GM12878 (cell line): ENCODE measurements around the gene PDK1. TPM values are rescaled to one million over a fixed set of nuclear protein-coding genes. Genes with fewer than 3 reads are reported as not detected.
A peak's percentile ranks its signal among the peaks of the same experiment; 100 is the strongest.

Source experiments
- ATAC-seq: fragments of 200-7000 bp; cut with Tn5 transposase; 3 replicates; pipeline ENCODE4 v1.9.1; 2020; ENCODE audit warnings: mild to moderate bottlenecking, moderate library complexity
- BruUV-seq: library from RNA; stranded (reverse); fragments of 400-500 nt; replicated peaks from 2 replicates; lab custom pipeline; 2021; lab: Mats Ljungman, UMichigan
- CTCF ChIA-PET: fragments of 300-600 bp; sonication (Branson Sonifier 250); formaldehyde crosslinking; extraction: SDS; loops from one replicate; lab custom pipeline; 2021; ENCODE audit warnings: inconsistent platforms; lab: Yijun Ruan, JAX
- POLR2A ChIA-PET: fragments of 350-600 bp; formaldehyde crosslinking; extraction: SDS; loops from one replicate; lab custom pipeline; 2021; ENCODE audit warnings: inconsistent platforms; lab: Charles Lee
- RAD21 ChIA-PET: fragments of 300-600 bp; sonication (Branson Sonifier 250); formaldehyde crosslinking; loops from one replicate; lab custom pipeline; 2023; ENCODE audit warnings: antibody characterized with exemption; ENCODE audit not compliant: unreplicated experiment; lab: Charles Lee
- SMC1A ChIA-PET: fragments of 300-600 bp; sonication (Branson Sonifier 250); formaldehyde crosslinking; loops from one replicate; lab custom pipeline; 2023; ENCODE audit not compliant: unreplicated experiment, uncharacterized antibody; lab: Charles Lee
- DNase-seq: peaks from one replicate; pipeline ENCODE4 v3.0.0-alpha.2; 2011; ENCODE audit warnings: low read depth, low spot score
- FAIRE-seq: peaks from 3 replicates; lab custom pipeline; 2011; peaks lifted over from hg19 to GRCh38; lab: Jason Lieb, UNC
- H2AFZ ChIP-seq: 2 replicates; pipeline ENCODE4 v1.6.0; 2011; ENCODE audit warnings: low read depth, low read length, control low read depth; ENCODE audit not compliant: control insufficient read depth
- H3K27ac ChIP-seq: 2 replicates; pipeline ENCODE4 v1.5.1; 2011; ENCODE audit warnings: control low read depth; ENCODE audit not compliant: control insufficient read depth, insufficient read depth
- H3K27me3 ChIP-seq, 2 experiments: replicated peaks in 1 of 2; 2 replicates each; pipeline versions ENCODE4 v1.6.0 to v1.6.1; 2011; ENCODE audit warnings: low read length in 1 of 2; ENCODE audit not compliant: control insufficient read depth in 2 of 2, insufficient read depth in 2 of 2
- H3K36me3 ChIP-seq, 2 experiments: 2 replicates each; pipeline ENCODE4 v1.5.1; 2011; ENCODE audit warnings: low read length in 1 of 2; ENCODE audit not compliant: control insufficient read depth in 2 of 2, insufficient read depth in 2 of 2
- H3K4me1 ChIP-seq: 2 replicates; pipeline ENCODE4 v1.6.1; 2011; ENCODE audit warnings: mild to moderate bottlenecking, low read length, moderate library complexity, mixed read lengths; ENCODE audit not compliant: control insufficient read depth, insufficient read depth
- H3K4me2 ChIP-seq: 2 replicates; pipeline ENCODE4 v1.6.0; 2011; ENCODE audit warnings: control low read depth; ENCODE audit not compliant: control insufficient read depth, insufficient read depth
- H3K4me3 ChIP-seq: fragments of 200-600 bp; sonication (generic); 2 replicates; pipeline ENCODE4 v1.5.1; 2016
- H3K79me2 ChIP-seq: 2 replicates; pipeline ENCODE4 v1.6.0; 2011; ENCODE audit warnings: low read length; ENCODE audit not compliant: control insufficient read depth, insufficient read depth
- H3K9ac ChIP-seq: 2 replicates; pipeline ENCODE4 v1.8.0; 2011; ENCODE audit warnings: low read length, control low read depth, mixed read lengths; ENCODE audit not compliant: control insufficient read depth, insufficient read depth
- H3K9me3 ChIP-seq: replicated peaks from 3 replicates; pipeline ENCODE4 v1.5.1; 2011; ENCODE audit warnings: mild to moderate bottlenecking, low read length; ENCODE audit not compliant: control insufficient read depth, insufficient read depth
- H4K20me1 ChIP-seq: 2 replicates; pipeline ENCODE4 v1.6.0; 2011; ENCODE audit not compliant: control insufficient read depth, insufficient read depth
- BCL11A ChIP-seq: IDR thresholded peaks from 2 replicates; pipeline ENCODE4 v1.6.1; 2011; ENCODE audit warnings: low read depth, low read length
- CTCF ChIP-seq, 3 experiments: IDR thresholded peaks in 2 of 3; conservative IDR thresholded peaks in 1 of 3; 2 replicates each; pipeline ENCODE4 v1.5.1; 2011; ENCODE audit warnings: low read depth in 3 of 3, low read length in 3 of 3, mild to moderate bottlenecking in 3 of 3, control low read depth in 2 of 3, moderate library complexity in 2 of 3, inconsistent platforms in 1 of 3, mixed read lengths in 1 of 3; ENCODE audit not compliant: control insufficient read depth in 2 of 3, insufficient read depth in 1 of 3; ENCODE audit errors: extremely low read depth in 1 of 3
- IRF3 ChIP-seq: fragments of 450-650 bp; IDR thresholded peaks from 2 replicates; pipeline ENCODE4 v1.6.1; 2014; ENCODE audit warnings: mild to moderate bottlenecking
- IRF4 ChIP-seq: IDR thresholded peaks from 2 replicates; pipeline ENCODE4 v1.6.1; 2011; ENCODE audit warnings: low read depth, low read length
- MEF2A ChIP-seq: IDR thresholded peaks from 2 replicates; pipeline ENCODE4 v1.6.1; 2011; ENCODE audit warnings: low read depth, mild to moderate bottlenecking, low read length, moderate library complexity; ENCODE audit not compliant: insufficient read depth
- NFIC ChIP-seq: IDR thresholded peaks from 2 replicates; pipeline ENCODE4 v1.6.1; 2012; ENCODE audit warnings: low read depth, mild to moderate bottlenecking, inconsistent platforms, low read length, moderate library complexity
- ZNF24 ChIP-seq: fragments of 450-650 bp; IDR thresholded peaks from 2 replicates; pipeline ENCODE4 v1.6.1; 2017; ENCODE audit warnings: antibody characterized with exemption, mild to moderate bottlenecking
- ZNF622 ChIP-seq: fragments of 450-650 bp; IDR thresholded peaks from 2 replicates; pipeline ENCODE4 v1.6.1; 2017; ENCODE audit warnings: mild to moderate bottlenecking, inconsistent platforms
- WGBS: methylation state at CpG from one replicate; pipeline ENCODE4 v1.1.6; 2016; ENCODE audit warnings: low lambda C conversion rate; ENCODE audit not compliant: insufficient replicate concordance, insufficient coverage; ENCODE audit errors: missing lambda C conversion rate; 5-methylcytosine and 5-hydroxymethylcytosine counted together
- in situ Hi-C: fragments of 300-500 bp; cut with MboI; formaldehyde crosslinking; loops from 9 replicates; pipeline ENCODE4 v1.14.3; 2018; ENCODE audit warnings: mixed read lengths
- intact Hi-C: fragments of 100-400 bp; cut with micrococcal nuclease; formaldehyde crosslinking; loops from one replicate; pipeline ENCODE4 v1.14.2; 2022; ENCODE audit not compliant: unreplicated experiment
- polyA plus RNA-seq, 11 experiments: library from polyadenylated mRNA; depleted of rRNA in 4 of 11; unstranded in 6 of 11; stranded (reverse) in 5 of 11; fragments of >200 nt; fragmentation: Nextera tagmentation in 4 of 11; fragmentation: Illumina TruSeq in 1 of 11; extraction: Ambion mirVana in 4 of 11; extraction: Trizol in 1 of 11; gene quantifications; 1 replicate in 1 of 11; 2 replicates in 10 of 11; pipeline versions ENCODE4 v1.2.1 to v1.2.3, GENCODE V29; 2011 to 2016; ENCODE audit warnings: inconsistent platforms in 2 of 11, missing spikeins in 2 of 11, low read depth in 1 of 11
- total RNA-seq, 4 experiments: library from RNA; depleted of rRNA in 3 of 4; stranded (reverse); fragments of >200 nt in 3 of 4; fragmentation: Illumina TruSeq in 1 of 4; extraction: Trizol in 1 of 4; gene quantifications; 2 replicates each; pipeline versions ENCODE4 v1.2.1 to v1.2.3, GENCODE V29; 2013 to 2021
- TF ChIP-seq, protein P1 (sequence below): IDR thresholded peaks from 2 replicates; pipeline ENCODE4 v1.6.1; 2011; ENCODE audit warnings: low read depth, mild to moderate bottlenecking, low read length, moderate library complexity, borderline replicate concordance; ENCODE audit errors: extremely low read depth
- TF ChIP-seq, protein P2 (sequence below): IDR thresholded peaks from 2 replicates; pipeline ENCODE4 v1.6.1; 2012; ENCODE audit warnings: low read depth, low read length, improper control_type of control experiment
- TF ChIP-seq, protein P3 (sequence below): IDR thresholded peaks from 2 replicates; pipeline ENCODE4 v1.6.1; 2012; ENCODE audit warnings: low read length, inconsistent platforms

PDK1 gene
- total and polyA plus RNA-seq, 10 of the 15 experiments (the other 5 are each of a cell fraction or from before 2014, with no cell fraction given) = 5.3 to 128 (median 17.1) TPM

- no peak for TF ChIP-seq IRF3
- TF ChIP-seq, protein P1, sequence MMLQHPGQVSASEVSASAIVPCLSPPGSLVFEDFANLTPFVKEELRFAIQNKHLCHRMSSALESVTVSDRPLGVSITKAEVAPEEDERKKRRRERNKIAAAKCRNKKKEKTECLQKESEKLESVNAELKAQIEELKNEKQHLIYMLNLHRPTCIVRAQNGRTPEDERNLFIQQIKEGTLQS = no peak
- TF ChIP-seq, protein P2, sequence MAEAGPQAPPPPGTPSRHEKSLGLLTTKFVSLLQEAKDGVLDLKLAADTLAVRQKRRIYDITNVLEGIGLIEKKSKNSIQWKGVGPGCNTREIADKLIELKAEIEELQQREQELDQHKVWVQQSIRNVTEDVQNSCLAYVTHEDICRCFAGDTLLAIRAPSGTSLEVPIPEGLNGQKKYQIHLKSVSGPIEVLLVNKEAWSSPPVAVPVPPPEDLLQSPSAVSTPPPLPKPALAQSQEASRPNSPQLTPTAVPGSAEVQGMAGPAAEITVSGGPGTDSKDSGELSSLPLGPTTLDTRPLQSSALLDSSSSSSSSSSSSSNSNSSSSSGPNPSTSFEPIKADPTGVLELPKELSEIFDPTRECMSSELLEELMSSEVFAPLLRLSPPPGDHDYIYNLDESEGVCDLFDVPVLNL = no peak
These were observed 67.5 kb downstream of the PDK1 start (continued) for GRCh38 chr2:172623249-172623965.

DNA sequence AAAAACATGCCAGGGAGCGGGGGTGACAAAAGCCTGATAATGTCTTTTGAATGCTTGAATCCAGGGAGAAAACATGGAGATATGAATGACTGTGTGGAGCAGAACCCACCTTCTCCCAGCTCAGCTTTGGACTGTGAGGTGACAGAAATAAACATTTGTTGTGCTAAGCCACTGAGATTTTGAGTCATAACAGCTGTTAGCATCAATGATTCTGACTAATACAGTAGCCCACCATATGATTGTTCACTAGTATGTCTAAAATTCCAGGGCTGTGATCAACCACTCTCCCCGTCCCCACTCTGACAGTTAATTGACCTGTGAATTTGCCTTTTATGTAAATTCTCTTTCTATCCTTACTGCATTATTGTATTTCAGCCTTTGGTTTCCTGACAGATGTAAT is 69.1 kb downstream of the PDK1 start:
- in situ Hi-C loops (no loop called here), intact Hi-C loops (no loop called here)
- FAIRE-seq (no peak), ATAC-seq (no peak), DNase-seq (no peak)
- Histone ChIP-seq H3K27ac (no peak overlapping the region), H3K4me2 (no peak overlapping the region), H3K4me3 (no peak overlapping the region), H3K79me2 (no peaks in the 10 kb centered on the region), H3K27me3 (no peaks in the 10 kb centered on the region), H4K20me1 (no peaks in the 10 kb centered on the region), H3K36me3 (peaks cover 0 to 4% of the 10 kb centered on the region in 2 experiments; a peak in 1 of 4 replicates), H3K4me1 (no peaks in the 10 kb centered on the region), H3K9ac (no peak overlapping the region), H3K9me3 (no peaks in the 10 kb centered on the region), H2AFZ (no peak overlapping the region)
- RAD21 ChIA-PET = no interaction called here
- CTCF ChIA-PET = no interaction called here
- POLR2A ChIA-PET = no interaction called here
- SMC1A ChIA-PET = no interaction called here
- WGBS = 33% methylated on average over 2 of the region's 2 CpGs
- BruUV-seq = no TSS peak
- no peak for TF ChIP-seq ZNF24
- no peak for TF ChIP-seq CTCF (IDR thresholded peaks at IDR 0.05 in 2 of 3, conservative IDR thresholded peaks at IDR 0.05 in 1 of 3; ENCODE audit: control insufficient read depth in 2 of 3, extremely low read depth in 1 of 3, insufficient read depth in 1 of 3, low read depth in 3 of 3, low read length in 3 of 3)
- TF ChIP-seq, protein P3, sequence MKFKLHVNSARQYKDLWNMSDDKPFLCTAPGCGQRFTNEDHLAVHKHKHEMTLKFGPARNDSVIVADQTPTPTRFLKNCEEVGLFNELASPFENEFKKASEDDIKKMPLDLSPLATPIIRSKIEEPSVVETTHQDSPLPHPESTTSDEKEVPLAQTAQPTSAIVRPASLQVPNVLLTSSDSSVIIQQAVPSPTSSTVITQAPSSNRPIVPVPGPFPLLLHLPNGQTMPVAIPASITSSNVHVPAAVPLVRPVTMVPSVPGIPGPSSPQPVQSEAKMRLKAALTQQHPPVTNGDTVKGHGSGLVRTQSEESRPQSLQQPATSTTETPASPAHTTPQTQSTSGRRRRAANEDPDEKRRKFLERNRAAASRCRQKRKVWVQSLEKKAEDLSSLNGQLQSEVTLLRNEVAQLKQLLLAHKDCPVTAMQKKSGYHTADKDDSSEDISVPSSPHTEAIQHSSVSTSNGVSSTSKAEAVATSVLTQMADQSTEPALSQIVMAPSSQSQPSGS = no peak
- peak; percentile 60; the same call in 1 of the 2 replicates for TF ChIP-seq IRF4
- TF ChIP-seq MEF2A = no peak
- TF ChIP-seq BCL11A = peak; percentile 46; the same call in 1 of the 2 replicates
- TF ChIP-seq NFIC = no peak
- TF ChIP-seq, protein P2 = no peak
- no peak for TF ChIP-seq ZNF622
